Measurements from ENCODE around the gene GRID1.

Gene GRID1

DNA sequence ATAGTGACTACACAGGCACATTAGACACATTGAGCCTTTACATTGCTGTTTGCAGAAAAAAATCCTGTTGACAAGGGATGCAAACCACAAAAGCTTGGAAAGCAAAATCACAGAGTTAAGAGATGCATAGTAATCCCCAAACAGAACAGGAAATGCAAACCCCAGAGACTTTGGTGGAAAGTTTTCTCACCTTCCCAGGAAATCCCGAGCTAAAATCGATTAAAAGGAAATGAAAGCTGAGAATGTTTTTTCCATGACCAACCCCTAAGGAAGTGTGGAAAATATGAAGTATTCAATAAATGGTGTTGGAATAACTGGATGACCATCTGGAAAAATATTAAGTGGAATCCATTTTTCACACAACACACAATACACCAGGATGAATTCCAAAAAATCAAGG is 598.7 kb downstream of the GRID1 start:
- TF ChIP-seq, protein P1, sequence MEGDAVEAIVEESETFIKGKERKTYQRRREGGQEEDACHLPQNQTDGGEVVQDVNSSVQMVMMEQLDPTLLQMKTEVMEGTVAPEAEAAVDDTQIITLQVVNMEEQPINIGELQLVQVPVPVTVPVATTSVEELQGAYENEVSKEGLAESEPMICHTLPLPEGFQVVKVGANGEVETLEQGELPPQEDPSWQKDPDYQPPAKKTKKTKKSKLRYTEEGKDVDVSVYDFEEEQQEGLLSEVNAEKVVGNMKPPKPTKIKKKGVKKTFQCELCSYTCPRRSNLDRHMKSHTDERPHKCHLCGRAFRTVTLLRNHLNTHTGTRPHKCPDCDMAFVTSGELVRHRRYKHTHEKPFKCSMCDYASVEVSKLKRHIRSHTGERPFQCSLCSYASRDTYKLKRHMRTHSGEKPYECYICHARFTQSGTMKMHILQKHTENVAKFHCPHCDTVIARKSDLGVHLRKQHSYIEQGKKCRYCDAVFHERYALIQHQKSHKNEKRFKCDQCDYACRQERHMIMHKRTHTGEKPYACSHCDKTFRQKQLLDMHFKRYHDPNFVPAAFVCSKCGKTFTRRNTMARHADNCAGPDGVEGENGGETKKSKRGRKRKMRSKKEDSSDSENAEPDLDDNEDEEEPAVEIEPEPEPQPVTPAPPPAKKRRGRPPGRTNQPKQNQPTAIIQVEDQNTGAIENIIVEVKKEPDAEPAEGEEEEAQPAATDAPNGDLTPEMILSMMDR (conservative IDR thresholded peaks at IDR 0.05; ENCODE audit: control insufficient read depth, insufficient read depth, low read depth, low read length): no peak
- DNase-seq (ENCODE audit: low read depth): no peak
- no peak overlapping the region for H3K4me3 ChIP-seq (ENCODE audit: control insufficient read depth, low read depth, low read length)

DNA sequence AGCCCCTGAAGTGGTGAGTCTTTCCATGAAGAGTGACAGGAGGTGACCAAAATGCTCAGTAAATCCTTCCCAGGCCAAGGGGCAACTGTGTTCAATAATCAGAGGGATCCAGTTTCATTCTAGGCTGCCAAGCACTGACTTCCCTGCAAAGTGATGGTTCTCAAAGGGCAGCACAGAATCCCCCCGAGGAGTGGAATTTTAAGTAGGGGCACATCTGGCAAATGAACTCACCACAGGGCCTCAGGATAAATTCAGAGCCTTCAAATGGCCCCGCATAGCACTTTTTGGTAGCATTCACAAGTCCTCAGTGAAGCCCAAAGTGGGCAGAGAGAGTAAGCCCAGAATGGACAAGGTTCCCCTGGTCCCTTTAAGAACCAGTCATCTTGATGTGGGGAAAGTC is 602.5 kb downstream of the GRID1 start:
- no peak overlapping the region for H3K4me3 ChIP-seq (ENCODE audit: control insufficient read depth, low read depth, low read length)
- no peak for DNase-seq (ENCODE audit: low read depth)
- TF ChIP-seq, protein P1 (conservative IDR thresholded peaks at IDR 0.05; ENCODE audit: control insufficient read depth, insufficient read depth, low read depth, low read length): no peak

- DNase-seq (ENCODE audit: low read depth): no peak
- TF ChIP-seq, protein P1 (conservative IDR thresholded peaks at IDR 0.05; ENCODE audit: control insufficient read depth, insufficient read depth, low read depth, low read length): no peak
- H3K4me3 ChIP-seq (ENCODE audit: control insufficient read depth, low read depth, low read length): no peak overlapping the region
These were observed 604.6 kb downstream of the GRID1 start for GRCh38 chr10:85761906-85762445.

GRCh38 chr10:85741626-85742300 is 624.8 kb downstream of the GRID1 start:
- no peak for DNase-seq (ENCODE audit: low read depth)
- TF ChIP-seq, protein P1 (conservative IDR thresholded peaks at IDR 0.05; ENCODE audit: control insufficient read depth, insufficient read depth, low read depth, low read length): no peak
- H3K4me3 ChIP-seq (ENCODE audit: control insufficient read depth, low read depth, low read length): no peak overlapping the region

DNA sequence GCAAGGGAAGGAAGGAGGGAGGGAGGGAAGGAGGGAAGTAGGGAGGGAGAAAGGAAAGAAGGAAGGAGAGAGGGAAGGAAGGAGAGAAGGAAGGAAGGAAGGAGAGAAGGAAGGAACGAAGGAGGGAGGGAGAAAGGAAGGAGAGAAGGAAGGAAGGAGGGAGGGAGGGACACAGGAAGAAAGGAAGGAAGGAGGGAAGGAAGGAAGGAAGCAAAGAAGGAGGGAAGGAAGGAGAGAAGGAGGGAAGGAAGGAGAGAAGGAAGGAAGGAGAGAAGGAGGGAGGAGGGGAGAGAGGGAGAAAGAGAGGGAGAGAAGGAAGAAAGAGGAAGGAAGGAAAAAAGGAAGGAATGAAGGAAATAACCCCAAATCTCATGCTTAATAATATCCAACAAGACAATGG is 630.6 kb downstream of the GRID1 start:
- TF ChIP-seq, protein P1 (conservative IDR thresholded peaks at IDR 0.05; ENCODE audit: control insufficient read depth, insufficient read depth, low read depth, low read length): no peak
- no peak for DNase-seq (ENCODE audit: low read depth)
- H3K4me3 ChIP-seq (ENCODE audit: control insufficient read depth, low read depth, low read length): no peak overlapping the region

GRCh38 chr10:85734791-85735190 is 631.8 kb downstream of the GRID1 start:
- no peak overlapping the region for H3K4me3 ChIP-seq (ENCODE audit: control insufficient read depth, low read depth, low read length)
- TF ChIP-seq, protein P1 (conservative IDR thresholded peaks at IDR 0.05; ENCODE audit: control insufficient read depth, insufficient read depth, low read depth, low read length): no peak
- no peak for DNase-seq (ENCODE audit: low read depth)

Data from fibroblast of mammary gland (primary cell).